ENCODE measurements around the gene RSAD2.

- TF ChIP-seq CTCF (IDR thresholded peaks at IDR 0.05), result no peak
- TF ChIP-seq POLR2A (IDR thresholded peaks at IDR 0.05; ENCODE audit: low read depth), result no peak
Observed at GRCh38 chr2:6917761-6918421, 40.3 kb downstream of the RSAD2 start.

Data from esophagus muscularis mucosa (tissue), 3 donors.